Posterior cingulate gyrus (tissue), 11 donors: ENCODE measurements around the gene DPH7.
A peak's percentile ranks its signal among the peaks of the same experiment; 100 is the strongest.
"Not testable (repeated sequence)": the region's sequence is repeated elsewhere in the genome, so short reads cannot be mapped to it uniquely, and the experiment has no call there.

Experiments used
- DNase-seq, 10 donors: peaks; one replicate each; pipeline versions ENCODE4 v3.0.0 to v3.0.0-alpha.2; 2020 to 2021; ENCODE audit warnings: mixed read lengths in 3 of 10
- intact Hi-C: fragments of 100-400 bp; cut with DNase I; formaldehyde crosslinking; loops from one replicate; pipeline ENCODE4 v1.15.1; 2023

The DPH7 gene

DNA sequence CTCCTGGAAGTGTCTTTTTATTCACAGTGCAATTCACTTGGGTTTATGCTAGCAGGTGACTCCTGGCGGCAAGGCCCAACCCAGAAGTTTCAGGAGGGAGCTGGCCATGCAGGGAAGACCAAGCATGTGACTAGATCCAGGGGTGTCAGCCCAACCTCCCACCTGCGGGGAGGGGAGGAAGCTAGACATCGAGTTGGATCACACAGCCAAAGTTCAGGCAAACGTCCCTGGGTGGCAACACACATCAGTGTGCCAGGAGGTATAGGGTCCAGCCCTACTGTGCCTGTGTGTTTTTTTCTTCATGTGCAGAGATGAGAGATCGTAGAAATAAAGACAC lies 53.8 kb downstream of the DPH7 start:
- peak in 2 of 10 donors; percentile 57 to 58 for DNase-seq
- intact Hi-C loops: loop anchor here (10.0 kb wide), 2 partner anchors 100 to 230 kb away; partner anchors contain the start of genes EXD3 and NOXA1

DNA sequence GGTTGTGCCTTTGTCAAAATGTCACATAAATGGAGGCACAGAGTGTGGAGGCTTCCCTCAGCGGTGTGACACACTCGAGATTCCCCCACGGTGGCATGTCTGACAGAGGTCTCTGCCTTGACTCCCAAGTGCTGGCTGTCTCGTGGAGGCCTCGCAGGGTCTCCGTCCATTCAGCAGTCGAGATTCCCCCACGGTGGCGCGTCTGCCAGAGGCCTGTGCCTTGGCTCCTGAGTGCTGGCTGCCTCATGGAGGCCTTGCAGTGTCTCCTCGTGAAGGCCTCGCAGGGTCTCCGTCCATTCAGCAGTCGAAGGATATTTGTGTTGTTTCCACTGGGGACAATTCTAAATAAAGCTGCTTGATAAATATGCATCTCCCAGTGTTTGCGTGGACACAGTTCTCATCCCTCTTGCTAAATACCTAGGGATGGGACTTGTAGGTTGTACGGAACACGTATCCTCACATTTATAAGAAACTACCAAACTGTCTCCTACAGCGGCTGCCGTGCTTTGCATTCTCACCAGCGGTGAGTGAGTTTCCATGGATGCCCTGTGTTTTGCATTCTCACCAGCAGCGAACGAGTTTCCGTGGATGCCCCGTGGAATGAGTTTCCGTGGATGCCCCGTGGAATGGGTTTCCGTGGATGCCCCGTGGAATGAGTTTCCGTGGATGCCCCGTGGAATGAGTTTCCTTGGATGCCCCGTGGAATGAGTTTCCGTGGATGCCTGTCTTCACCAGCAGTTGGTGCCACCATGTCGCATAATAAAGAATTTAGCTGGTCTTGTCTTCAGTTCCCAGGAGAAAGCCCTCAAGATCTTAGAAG lies 54.4 kb downstream of the DPH7 start:
- peak in 3 of 10 donors; percentile 68 to 78 (median 73) for DNase-seq
- intact Hi-C loops: loop anchor here (10.0 kb wide), 2 partner anchors 100 to 230 kb away; partner anchors contain the start of genes EXD3 and NOXA1

DNA sequence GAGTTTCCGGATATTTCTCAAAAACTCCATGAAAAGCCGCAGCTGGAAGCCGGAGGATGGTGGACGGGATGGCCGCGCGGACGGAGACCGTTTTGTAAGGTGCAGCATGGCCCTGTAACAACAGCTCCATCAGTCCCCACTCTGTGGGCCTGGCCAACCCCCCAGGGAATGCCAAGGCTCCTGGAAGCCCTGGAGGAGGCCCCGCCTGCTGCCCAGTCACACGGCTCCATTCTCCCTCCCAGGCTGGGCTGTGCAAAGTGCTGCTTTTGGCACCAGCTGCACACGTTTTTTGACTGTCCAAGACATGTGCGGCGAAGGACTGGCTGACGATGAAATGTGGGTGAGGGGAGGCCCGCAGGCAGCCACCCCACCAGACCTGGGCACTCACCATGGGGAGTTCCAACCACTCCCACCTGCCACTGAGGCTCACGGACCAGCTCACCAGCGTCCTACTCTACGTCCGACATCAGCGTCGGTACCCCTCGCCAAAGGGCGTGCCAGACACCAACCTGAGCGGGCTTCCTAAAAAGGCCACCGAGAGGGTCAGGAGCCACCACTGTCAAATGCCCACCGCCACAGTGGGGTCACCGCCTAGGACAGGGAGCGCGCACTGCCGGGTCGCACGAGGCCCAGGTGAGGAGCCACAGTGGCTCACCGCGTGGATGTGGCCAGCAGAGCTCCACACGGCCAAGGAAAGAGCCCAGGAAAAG lies 55.8 kb downstream of the DPH7 start:
- DNase-seq: peak in 3 of 10 donors; percentile 57 to 68 (median 60)
- intact Hi-C loops: loop anchor here (10.0 kb wide), 2 partner anchors 98 to 228 kb away; partner anchors contain the start of genes EXD3 and NOXA1

DNA sequence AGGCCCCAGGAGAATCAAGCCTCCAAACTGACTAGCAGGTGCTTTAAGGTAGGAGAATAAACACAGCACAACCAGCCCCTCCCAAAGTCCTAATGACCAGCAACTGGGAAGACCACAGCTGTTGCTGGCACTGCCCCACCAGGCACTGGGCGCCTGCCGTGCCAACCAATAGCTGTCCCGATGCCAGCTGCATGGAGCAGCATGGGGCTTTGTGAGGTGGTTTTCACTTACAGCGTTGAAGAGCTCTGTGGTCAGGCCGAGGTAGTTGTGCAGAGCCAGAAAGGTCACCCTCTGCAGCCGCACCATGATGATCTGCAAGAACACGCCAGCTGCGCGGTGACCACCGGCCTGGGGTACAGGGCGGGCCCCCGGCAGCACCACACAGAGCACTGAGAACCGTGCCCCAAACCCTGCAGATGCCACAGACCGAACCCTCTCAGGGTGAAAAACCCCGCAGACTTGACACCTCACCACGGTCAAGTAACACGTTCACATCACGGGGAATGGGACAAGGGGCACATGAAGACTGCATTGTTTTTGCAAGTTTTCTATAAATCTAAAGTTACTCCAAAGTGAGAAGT lies 57.2 kb downstream of the DPH7 start:
- peak in 3 of 10 donors; percentile 52 to 82 (median 80) for DNase-seq

DNA sequence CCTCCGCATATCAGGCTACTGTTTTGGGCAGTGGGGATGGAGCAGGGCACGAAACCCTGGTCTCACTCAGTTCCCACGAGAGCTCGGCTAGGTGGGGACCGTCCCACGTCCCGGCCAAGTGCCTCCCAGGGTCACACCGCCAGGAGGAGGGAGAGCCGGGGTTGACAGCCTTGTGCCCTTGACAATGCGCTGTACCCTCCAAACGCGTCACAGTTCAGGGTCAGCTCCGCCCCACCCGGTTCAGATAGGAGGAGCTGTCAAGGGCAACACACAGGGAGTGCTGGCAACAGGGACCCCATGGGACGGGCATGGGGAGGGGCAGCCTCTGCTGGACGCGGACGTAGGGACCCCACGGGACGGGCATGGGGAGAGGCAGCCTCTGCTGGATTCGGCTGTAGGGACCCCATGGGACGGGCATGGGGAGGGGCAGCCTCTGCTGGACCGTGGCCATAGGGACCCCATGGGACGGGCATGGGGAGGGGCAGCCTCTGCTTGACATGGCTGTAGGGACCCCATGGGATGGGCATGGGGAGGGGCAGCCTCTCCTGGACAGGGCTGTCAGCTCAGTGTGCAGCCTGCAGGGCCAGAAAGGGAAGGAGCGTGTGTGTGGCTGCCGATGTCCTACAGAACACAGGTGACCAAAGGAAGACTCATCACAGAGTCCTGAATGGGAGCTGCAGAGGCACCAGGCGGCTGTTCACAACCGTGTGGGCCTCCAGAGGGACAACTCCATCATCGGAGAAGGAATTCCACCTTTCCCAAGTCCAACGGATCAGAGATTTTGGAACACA lies 57.9 kb downstream of the DPH7 start:
- DNase-seq: peak in 3 of 10 donors; percentile 37 to 67 (median 50)
- intact Hi-C loops: loop anchor here (10.0 kb wide), 2 partner anchors 96 to 226 kb away; partner anchors contain the start of genes EXD3 and NOXA1

More for the DNA sequence above, 57.2 kb downstream of the DPH7 start:
- intact Hi-C loops: loop anchor here (10.0 kb wide), 2 partner anchors 97 to 227 kb away; partner anchors contain the start of genes EXD3 and NOXA1

DNA sequence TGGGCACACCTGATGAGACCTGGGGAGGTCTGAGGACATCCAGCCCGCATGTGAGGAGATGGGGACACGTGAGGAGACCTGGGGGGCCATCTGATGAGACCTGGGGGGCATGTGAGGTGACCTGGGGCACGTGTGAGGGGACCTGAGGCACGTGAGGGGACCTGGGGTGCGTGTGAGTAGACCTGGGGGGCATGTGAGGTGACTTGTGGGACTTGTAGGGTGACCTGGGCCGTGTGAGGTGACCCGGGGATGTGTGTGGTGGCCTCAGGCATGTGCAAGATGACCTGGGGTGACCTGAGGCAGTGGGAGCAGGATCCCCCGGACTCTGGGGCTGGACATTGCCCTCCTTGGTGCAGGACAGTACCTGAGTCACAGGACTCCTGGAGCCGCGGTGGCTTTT lies 59.2 kb downstream of the DPH7 start:
- DNase-seq: peak in 2 of 10 donors; percentile 43 to 58
- intact Hi-C loops: no loop called here

DNA sequence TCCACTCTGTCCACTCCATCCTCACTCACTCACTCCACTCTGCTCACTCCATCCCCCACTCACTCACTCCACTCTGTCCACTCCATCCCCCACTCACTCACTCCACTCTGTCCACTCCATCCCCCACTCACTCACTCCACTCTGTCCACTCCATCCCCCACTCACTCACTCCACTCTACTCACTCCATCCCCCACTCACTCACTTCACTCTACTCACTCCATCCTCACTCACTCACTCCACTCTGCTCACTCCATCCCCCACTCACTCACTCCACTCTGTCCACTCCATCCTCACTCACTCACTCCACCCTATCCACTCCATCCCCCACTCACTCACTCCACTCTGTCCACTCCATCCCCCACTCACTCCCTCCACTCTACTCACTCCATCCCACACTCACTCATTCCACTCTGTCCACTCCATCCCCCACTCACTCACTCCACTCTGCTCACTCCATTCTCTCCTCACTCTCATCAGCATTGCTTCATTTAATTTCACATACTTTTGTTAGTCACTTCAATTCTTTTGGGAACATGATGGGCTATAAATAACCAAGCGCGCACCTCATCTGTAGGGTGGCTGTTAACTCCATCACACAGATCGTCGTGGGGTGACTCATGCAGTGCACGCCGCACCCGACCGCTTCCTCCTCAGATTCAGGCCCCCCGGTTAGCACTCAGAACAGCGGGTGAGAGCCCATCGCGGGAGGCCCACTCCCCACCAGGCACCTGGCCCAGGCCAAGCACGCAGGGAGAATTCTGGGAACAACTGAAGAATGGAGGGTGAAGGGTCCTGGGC lies 59.9 kb downstream of the DPH7 start:
- peak in 3 of 10 donors; percentile 71 to 82 (median 79) for DNase-seq
- intact Hi-C loops: not testable (repeated sequence)

DNA sequence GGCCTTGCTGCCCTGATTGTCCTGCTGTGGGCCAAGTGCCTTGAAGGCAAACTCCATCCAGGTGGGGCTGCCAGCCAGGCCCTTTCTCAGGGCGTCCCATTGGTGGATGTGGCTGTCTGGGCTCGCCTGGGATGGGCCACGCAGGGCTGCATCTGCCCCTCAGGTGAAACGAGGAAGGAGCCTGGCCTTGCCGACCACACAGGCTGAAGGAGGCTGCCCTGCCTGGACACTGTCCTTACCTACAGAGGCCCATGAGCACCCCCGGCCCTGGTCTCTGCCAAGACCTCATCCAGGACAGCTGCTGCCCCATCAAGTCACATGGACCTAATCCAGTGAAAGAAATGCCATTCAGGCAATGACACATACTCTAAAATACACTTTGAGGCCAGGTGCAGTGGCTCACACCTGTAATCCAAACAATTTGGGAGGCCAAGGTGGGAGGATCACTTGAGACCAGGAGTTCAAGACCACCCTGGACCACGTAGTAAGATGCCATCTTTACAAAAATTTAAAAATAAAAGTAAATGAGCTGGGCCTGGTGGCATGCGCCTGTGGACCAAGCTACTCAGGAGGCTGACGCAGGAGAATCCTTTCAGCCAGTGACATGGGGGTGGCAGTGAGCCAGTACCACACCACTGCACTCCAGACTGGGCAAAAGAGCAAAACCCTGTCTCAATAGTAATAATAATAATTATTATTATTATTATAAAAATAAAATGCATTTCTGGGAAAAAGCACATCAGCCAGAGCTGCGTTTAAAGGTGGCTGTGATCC lies 62.4 kb downstream of the DPH7 start:
- intact Hi-C loops: no loop called here
- peak in 3 of 10 donors; percentile 45 to 74 (median 47) for DNase-seq

DNA sequence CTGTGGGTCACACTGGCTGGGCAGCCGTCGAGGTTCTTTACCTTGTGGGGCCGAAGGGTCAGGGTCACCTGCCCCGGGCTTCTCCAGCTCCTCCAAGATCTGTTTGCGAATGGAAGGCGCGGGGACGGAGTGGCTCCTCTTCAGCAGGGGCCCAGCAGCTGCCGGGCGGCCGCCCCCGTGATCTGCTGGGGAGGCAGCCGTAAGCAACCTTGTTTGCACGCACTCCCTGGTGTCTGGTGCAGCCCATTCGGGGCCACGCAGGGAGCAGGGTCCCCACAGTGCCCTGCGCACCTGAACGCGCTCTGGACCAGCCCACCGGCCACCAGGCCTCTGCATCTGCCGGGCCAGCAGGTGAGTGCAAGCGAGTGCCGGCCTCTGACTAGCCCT lies 63.4 kb downstream of the DPH7 start:
- intact Hi-C loops: no loop called here

DNA sequence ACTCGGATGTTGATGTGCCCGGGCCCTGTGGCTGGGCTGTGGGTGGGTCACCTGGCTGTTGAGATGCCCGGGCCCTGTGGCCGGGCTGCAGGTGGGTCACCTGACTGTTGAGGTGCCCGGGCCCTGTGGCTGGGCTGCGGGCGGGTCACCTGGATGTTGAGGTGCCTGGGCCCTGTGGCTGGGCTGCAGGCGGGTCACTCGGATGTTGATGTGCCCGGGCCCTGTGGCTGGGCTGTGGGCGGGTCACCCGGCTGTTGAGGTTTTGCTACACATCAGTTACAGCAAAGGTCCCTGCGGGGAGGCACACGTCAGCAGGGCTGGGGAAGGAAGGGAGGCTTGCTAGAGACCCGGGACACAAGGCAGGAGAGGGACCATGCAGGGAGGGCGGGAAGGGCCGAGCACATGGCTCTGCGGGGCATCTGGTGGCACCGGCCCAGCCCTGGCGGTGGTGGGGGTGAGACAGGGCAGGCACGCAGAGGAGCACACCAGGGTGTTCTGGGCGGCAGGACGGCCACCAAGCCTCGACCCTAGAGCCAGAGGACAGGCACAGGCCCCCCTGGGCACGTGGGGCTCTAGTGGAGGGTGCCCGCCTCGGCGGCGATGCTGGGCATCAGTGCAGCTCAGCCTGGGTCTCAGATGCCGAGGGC lies 63.9 kb downstream of the DPH7 start:
- DNase-seq: peak in 1 of 10 donors; percentile 62
- intact Hi-C loops: no loop called here

More for the DNA sequence above, 63.4 kb downstream of the DPH7 start:
- peak in 3 of 10 donors; percentile 30 to 72 (median 69) for DNase-seq

DNA sequence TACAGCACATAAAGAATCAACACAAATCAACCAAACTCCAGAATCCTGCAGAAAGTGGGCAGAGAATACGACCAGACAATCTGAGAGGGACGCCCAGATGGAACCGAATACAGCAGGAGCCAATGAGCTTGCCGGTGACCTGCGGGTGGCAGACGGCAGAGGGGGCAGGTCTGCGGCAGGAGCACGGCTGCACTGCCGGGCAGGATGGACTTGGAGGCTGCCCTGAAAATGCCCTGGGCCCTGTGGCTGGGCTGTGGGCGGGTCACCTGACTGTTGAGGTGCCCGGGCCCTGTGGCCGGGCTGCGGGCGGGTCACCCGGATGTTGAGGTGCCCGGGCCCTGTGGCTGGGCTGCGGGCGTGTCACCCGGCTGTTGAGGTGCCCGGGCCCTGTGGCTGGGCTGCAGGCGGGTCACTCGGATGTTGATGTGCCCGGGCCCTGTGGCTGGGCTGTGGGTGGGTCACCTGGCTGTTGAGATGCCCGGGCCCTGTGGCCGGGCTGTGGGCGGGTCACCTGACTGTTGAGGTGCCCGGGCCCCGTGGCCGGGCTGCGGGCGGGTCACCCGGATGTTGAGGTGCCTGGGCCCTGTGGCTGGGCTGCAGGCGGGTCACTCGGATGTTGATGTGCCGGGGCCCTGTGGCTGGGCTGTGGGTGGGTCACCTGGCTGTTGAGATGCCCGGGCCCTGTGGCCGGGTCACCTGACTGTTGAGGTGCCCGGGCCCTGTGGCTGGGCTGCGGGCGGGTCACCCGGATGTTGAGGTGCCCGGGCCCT lies 64.7 kb downstream of the DPH7 start:
- peak in 2 of 10 donors; percentile 71 to 75 for DNase-seq
- intact Hi-C loops: not testable (repeated sequence)

DNA sequence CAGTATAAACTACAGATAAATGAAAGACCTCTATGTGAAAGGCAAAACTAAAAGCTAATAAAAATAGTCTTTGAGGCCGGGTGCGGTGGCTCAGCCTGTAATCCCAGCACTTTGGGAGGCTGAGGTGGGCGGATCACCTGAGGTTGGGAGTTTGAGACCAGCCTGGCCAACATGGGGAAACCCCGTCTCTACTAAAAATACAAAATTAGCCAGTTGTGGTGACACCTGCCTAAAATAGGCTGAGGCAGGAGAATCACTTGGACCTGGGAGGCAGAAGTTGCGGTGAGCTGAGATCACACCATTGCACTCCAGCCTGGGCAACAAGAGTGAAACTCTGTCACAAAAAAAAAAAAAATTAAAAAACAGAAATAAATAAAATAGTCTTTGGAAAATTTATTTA lies 65.6 kb downstream of the DPH7 start:
- DNase-seq: peak in 2 of 10 donors; percentile 29 to 54
- intact Hi-C loops: not testable (repeated sequence)

DNA sequence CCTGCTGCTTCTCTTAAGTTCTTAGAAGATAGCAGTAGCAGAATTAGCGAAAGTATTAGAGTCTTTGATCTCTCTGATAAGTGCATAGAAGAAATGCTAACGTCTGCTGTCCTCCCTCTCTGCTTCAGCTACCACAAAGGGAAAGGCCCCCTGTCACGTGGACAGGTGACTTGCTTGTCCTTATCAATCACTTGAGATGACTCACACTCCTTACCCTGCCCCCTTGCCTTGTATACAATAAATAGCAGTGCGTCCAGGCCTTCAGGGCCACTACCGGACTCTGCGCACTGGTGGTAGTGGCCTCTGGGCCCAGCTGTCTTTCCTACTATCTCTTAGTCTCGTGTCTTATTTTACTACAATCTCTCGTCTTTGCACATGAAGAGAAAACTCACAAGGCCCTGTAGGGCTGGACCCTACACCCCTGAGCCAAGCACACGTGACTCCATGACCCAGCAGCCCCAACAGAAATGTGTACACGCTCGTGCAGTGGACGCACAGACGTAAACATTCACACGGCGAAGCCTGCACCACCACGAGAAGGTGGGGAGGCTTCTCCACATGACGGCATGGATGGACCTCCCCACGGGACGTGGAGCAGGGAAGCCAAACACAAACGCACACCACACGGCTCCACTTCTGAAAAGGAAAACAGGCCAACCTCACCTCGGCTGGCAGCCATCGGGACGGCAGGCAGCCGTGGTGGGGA lies 66.8 kb downstream of the DPH7 start:
- peak in 3 of 10 donors; percentile 35 to 52 (median 37) for DNase-seq
- intact Hi-C loops: no loop called here

DNA sequence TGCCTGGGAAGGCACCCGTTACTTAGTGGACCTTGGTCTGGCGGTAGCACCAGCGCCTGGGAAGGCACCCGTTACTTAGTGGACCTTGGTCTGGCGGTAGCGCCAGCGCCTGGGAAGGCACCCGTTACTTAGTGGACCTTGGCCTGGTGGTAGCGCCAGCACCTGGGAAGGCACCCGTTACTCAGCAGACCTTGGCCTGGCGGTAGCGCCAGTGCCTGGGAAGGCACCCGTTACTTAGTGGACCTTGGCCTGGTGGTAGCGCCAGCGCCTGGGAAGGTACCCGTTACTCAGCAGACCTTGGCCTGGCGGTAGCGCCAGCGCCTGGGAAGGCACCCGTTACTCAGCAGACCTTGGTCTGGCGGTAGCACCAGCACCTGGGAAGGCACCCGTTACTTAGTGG lies 67.6 kb downstream of the DPH7 start:
- intact Hi-C loops: not testable (repeated sequence)
- DNase-seq: peak in 3 of 10 donors; percentile 29 to 68 (median 62)

DNA sequence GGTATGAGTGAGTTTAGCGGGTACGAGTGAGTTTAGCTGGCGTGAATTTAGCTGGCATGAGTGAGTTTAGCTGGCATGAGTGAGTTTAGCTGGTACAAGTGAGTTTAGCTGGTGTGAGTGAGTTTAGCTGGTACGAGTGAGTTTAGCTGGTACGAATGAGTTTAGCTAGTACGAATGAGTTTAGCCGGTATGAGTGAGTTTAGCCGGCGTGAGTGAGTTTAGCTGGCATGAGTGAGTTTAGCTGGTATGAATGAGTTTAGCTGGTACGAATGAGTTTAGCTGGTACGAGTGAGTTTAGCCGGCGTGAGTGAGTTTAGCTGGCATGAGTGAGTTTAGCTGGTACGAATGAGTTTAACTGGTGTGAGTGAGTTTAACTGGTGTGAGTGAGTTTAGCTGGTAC lies 69.5 kb downstream of the DPH7 start:
- intact Hi-C loops: no loop called here
- no peak for DNase-seq

DNA sequence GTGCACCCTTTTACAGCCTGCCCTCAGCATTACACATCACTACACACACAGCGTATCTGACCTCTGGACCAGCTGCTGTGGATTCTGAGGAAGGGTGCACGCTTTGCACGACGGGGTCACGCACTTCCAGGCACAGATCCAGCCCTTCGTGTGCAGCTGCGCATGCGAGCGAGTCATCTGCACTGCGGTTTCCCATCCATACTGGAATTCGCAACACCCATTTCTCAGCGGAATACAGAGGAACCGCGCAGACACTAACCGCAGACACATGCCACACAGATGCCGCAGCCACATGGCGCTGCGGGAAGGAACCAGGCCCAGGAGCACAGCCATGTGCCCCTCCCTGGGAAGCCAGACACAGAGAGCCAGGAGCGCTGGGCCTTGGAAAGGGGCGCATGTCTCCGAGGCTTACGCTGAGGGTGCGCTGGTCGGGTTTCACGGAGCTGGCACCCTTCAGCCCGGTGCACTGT lies 72.0 kb downstream of the DPH7 start:
- peak in 3 of 10 donors; percentile 66 to 78 (median 67) for DNase-seq

More for the DNA sequence above, 72.0 kb downstream of the DPH7 start:
- intact Hi-C loops: no loop called here
